DLD1 (cell line): Measurements from ENCODE around the gene VASH1.

Source experiments
- in situ Hi-C: cut with HindIII; loops from 2 replicates; pipeline ENCODE4 v1.10.0; 2017; ENCODE audit warnings: low sequenced_read_pairs

Gene VASH1

DNA sequence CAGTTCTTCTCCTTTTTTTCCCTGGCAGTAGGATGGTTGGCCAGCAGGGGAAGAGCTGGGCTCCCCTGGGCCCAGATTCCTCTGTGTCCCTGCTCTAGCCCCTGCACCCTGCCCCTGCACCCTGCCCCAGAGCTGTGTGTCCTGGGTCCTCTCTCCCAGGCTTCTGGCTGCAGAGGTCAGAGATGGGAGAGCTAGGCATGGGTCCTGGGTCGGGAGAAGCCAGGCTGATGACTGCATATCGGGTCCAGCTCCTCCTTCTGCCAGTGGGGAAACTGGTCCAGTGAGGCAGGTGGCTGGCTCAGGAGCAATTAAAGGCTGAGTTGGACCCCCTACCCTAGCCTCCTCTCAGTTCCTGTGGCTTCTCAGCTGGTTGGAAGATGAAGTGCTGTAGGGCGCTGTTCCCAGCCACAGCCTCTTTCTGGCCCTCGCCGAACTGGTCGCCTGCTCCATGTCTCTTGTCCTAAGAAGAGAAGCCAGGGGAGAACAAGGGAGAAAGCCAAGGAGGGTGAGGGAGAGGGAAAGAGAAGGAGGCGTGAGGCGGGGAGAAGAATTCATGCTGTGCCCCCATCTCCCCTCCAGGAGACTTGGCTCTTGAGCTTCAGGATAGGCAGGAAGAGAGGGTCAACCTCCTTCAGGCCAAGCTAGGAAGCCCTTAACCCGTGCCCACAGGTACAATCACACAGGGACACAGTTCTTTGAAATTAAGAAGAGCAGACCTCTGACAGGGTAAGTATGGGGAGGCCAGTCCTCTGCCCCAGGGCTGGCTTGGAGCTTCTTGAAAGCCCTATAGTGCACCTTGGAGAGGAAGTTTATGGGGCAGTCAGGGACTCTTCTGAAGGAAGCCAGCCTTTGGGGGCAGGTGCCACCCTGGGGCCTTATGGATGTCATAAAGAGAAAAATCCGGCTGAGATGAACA is 9.5 kb downstream of the VASH1 start:
- in situ Hi-C loops: no loop called here

DNA sequence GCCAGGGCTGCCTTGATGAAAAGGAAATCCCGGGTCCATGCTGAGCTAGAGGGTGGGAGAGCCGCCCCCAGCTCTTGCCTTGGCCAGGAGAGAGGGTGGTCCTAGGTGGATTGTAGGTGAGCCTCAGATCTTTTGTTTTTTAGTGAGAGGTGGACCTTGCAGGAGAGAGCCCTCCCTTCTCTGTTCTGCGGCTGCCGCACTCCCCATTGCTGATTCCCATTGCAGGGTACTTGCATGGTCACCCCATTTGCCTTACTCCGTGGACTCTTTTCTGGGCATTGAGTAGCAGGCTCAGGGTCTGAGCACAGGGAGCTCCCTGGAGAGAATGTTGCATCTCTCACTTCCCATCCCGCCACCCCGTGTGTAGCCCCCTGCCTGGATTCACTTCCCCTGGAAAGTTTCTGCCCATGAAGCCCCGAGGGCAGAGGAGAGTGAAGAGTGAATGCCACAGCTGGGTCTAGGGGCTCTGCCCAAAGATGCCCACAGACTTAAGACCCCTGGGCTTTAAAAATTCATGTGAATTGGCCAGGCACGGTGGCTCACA is 10.2 kb downstream of the VASH1 start:
- in situ Hi-C loops: no loop called here

DNA sequence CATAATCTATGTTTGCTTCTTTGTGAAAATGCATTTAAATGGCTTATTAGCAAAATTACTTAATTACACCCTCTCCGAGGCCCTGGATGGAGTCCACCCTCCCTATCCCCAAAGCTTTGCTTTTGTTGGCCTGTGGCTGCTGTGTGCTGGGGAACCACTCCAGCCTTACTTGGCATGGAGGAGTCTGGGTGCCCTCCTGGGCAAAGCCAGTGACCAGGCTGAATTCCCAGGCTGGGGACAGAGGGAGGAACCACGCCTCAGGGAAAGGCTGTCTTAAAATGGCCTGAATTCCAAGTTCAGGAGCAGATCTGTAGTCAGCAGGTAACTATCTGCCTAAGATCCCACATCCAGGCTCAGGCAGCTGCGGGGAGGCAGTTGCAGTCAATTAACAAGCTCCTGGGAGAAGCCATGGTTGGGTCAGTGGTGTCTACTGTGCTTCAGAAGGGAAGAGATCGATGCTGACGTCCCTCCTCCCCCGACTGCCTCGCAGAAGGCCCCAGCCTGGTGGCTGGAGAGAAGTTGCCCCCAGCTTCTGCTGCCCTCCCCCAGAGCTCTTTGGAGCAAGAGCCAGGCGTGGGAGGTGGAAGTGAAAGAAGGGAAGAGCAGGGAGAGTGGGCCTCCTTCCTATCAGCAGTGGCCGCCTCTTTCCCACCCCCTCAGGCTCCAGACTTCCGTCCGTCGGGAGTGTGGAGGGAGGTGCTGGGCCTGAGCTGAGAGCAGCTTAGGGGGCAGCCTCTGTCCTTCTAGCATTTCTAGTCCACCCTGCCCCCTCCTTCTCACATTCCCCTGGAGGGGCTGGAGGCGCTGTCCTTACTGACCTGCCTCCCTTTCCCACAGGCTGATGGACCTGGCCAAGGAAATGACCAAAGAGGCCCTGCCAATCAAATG is 11.3 kb downstream of the VASH1 start:
- in situ Hi-C loops: no loop called here

DNA sequence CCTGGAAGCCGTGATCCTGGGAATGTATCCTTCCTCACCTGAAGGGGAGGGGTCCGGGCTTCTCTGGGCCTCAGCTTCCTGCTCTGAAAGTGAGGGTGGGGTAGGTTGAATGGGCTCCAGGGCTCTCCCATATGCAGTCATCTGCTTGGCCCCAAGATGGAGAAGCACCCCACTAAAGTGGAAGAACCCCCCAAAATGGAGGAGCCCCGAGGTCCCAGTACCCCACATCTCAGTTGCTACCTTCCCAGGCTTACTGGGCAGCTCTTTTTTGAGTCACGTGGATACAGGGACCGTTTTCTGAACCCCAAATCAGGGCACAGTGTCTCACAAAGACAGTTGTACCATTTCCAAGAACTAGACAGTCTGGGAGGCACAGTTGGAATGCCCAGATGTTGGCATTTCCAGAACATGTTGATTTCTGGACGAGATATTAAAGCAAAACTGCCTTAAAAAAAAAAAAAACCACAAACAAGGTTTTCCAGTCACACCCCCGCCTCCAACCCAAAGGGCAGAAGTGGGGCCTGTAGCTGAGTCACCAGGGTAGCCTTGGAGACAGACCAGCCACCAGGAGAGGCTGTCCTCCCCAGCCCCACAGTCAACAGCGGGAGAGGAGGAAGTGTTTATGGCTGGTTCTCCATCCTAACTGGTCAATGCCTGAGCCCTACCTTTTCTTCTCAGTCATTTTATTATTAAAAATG is 12.1 kb downstream of the VASH1 start:
- in situ Hi-C loops: no loop called here

DNA sequence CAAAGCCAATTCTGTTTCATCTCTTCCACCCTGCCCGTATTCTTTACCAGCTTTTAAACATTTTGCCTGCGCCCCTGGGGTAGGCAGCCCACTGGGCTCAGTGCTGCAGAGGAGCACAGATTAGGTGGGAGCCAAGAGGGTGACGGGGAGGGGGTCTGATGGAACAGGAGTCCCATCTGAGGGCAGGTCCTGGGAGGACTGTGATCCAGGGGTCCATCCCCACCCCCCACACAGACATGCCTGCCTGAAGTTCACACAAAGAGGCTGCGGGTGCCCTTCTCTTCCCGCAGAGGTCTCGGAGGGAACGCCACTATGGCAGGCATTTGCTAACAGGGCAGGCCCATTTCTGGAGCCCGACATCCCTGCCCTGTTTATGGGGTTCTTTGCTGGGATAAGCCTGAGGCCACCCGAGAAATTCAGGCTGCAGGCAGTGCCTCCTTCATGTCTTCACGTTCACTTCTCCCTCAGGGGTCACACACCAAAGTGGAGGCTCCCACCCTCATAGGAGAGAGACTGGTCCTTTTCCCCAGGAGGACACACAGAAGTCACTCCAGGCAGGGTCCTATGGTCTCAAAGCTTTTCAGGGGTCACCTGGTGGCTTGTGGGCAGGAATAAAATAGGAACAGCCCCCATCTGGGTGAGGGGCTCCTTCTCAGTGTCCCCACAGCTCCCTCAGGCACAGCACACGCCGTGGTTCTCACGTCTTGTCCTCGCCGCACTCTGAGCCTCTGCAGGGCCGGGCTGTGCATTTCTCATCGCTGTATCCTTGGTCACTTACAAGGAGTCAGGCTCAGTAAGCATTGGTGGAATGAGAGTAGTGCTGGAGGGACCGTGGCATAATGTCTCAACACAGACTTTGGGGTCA is 12.9 kb downstream of the VASH1 start:
- in situ Hi-C loops: no loop called here

DNA sequence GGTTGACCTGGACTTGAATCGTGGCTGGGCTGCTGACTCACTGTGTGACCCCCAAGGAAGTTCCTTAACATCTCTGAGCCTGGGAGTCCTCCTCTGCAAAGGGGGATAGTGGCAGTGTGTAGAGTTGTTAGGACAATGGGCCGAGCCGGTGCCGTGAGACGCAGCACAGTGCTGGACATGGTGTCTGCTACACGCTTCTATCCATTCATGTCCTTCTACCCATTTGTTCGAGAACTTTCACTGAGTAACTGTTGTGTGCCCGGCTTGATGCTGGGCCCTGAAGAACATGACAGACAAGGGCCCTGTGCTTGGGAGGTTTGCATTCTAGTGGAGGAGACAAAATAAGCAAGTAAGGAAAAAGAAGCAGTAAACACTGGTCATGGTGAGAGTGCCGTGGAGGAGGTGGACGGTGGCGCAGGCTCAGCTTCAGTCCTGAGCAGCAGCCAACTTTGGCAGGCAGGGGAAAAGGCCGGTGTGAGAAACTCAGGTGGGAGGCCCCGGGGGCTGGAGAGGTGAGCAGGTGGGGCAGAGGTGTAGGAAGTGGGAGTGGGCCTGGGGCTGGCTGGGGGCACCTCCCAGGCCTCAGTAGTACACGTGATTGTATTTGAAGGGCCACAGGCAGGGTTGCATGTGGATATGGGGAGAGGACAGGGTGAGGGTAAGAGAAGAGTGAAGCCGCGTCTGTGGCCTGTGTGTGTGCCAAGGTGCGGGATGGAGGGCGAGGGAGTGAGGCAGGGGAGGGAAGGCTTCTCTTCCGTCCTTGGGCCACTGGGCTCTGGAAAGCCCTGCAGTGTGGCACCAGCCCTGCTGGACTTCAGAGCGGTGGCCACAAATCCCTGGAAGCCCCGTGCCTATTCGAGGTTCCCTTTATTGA is 13.8 kb downstream of the VASH1 start:
- in situ Hi-C loops: no loop called here

DNA sequence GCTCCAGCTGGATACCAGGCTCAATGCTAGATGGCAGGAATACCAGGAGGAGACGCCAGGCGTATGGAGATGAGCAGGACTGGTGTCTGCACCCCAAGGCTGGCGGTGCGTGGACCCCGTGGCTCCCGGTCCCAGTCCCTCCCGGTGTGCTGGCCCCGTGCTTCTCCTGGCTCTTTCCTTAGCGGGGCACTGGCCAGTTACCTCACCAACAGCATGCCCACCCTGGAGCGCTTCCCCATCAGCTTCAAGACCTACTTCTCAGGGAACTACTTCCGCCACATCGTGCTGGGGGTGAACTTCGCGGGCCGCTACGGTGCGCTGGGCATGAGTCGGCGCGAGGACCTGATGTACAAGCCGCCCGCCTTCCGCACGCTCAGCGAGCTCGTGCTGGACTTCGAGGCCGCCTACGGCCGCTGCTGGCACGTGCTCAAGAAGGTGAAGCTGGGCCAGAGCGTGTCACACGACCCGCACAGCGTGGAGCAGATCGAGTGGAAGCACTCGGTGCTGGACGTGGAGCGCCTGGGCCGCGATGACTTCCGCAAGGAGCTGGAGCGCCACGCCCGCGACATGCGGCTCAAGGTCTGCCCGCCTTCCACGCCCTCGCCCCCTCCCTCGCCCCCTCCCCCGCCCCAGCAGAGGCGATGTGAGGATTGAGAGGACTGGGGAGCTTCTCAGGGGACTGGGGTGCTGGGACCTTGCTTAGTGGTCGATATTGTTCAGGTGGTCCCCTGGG is 14.6 kb downstream of the VASH1 start:
- in situ Hi-C loops: no loop called here

DNA sequence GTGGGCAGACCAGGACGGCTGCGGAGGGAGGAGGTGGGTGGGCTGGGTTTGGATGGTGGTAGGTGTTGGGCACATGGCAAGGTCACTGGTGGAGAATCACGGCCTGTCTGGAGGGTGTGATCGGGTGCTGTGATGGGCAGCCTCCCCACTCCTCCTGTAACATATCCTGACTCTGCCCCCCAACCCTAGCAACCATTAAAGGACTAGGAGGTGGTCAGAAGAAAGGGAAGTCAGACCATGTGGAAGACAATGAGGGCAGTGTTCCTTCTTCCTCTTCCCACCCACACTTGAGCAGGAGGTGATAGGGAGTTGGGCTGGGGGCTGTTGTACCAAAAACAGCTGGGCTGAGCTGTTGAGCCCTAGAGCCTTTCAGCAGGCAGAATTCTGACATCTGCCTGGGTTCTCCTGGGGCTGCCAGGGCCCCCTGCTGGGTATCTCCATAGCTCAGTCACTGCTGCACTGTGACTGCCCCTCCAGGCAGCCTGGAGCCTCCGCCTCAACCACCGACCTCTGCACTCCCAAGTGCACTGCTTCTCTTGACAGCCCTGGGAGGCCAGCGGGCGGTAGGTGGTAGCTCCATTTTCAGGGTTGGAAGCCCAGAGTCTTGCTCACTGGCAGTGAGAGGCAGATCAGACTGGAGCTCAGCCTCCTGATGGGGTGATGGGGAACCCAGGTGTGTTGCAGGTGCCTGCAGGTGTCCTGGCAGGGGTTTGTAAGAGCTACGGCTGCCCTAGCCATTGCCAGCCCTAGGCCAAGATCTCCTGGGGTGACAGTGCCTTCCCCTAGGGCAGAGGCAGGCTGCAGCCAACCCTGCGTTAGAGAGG is 15.4 kb downstream of the VASH1 start:
- in situ Hi-C loops: no loop called here

DNA sequence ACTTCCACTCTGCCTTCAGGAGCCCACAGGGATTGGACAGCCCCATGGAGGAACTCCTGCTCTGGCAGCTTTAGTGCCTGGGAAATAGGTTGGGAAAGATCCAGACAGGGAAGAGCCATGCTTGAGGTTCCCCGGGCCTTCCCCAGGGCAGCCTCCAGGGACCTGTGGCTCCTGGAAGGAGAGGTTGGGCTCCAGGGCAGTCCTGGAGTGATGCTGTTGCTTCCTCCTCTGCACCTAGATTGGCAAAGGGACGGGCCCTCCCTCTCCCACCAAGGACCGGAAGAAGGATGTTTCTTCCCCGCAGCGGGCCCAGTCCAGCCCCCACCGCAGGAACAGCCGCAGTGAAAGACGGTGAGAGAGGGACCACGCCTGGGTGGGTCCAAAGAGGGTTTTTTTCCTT is 16.5 kb downstream of the VASH1 start:
- in situ Hi-C loops: no loop called here

DNA sequence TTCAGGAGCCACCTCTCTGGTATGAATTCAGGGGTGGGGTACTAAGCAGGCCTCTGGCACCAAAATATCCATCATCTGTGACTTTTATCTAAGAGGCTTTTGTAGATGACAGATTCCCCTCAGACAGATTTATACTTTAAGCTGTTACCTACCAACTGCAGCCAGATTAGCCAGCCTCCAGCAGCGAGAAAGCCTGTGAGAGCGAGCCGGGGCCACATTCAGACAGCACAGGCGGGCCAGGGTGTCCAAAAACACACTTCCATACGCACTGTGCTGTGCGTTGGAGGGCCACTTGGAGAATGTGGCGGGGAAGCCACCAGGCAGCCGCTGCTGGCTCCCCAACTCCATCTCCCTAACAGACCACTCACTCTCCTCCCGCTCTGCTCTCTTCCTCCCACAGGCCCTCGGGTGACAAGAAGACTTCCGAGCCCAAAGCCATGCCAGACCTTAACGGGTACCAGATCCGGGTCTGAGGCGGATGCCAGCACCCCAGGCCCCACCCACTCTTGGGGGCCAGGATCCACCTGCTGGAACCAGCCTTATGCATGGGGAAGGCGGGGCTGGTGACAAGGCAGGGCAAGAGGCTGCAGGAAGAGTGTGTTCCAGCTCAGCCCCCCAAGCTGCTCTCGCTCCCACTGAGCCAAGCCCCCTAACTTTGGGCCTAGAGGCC is 17.4 kb downstream of the VASH1 start:
- in situ Hi-C loops: no loop called here

DNA sequence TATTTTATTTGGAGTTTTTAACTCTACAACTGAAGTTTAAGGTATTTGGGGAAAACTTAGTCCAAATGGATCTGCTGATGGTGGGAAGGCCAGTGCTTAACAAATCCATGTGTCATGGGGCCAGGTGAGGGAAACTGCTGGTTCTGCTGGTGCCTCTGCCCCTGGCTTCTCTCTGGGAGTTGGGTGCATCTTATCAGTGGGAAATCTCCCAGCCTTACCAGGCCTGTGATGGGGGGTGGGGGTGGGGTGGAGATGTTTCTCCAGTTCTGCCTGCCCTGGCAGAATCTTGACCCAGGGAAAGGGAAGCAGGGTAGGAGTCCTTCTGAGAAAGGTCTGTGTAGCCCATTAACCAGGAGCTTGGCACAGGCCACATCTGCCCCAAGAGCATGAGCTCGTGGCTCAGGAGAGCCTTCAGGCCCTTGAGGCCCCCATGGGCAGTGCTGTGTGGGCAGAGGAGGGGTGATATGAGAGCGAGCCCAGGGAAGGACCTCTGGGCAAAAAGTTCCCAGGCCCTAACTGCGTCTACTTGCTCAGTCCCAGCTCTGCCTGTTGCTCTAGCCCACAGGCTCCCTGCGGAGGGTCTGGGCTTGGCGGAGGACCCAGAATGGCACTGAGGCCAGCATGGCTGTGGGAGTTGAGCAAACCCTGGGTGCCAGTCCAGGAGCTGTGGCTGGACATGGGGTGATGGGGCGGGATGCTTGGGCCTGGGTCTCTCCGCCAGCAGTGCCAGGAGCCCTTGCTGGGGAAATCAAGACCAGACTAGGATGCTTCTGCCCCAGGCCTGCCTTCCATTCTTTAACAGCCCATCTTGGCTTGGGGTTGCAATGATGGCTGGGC is 18.2 kb downstream of the VASH1 start:
- in situ Hi-C loops: no loop called here

DNA sequence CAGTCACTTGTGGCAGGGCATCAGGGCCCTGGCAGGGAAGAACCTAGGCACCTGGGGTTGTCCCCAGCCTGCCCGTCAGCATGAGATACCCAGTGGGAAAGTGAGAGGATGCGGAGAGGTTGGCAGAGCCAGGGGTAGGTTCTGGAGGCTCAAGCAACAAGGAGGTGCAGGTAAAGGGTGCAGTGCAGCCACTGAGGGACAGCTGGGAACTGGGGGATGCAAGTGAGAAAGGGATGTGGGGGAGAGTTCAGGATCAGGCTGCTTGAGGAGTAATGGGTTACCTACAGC is 18.7 kb downstream of the VASH1 start:
- in situ Hi-C loops: no loop called here

DNA sequence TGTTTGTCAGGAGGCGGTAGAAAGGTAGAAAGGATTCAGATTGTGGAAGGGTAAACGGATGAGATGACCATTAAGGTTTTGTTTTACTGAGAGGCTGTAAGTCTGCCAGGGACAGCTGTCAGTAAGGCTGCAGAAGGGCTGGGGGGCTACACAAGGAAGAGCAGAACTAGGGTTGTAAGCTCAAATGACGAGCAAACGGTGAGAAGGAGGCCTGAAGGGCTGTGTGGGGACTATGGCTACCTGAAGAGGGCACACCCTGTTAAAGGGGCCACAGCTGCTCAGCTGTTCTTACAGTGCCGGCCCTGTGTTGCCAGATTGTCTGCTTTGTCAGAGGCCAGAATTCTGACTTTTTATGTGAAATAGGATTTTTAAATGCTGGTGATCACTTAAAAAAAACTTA is 19.1 kb downstream of the VASH1 start:
- in situ Hi-C loops: no loop called here

DNA sequence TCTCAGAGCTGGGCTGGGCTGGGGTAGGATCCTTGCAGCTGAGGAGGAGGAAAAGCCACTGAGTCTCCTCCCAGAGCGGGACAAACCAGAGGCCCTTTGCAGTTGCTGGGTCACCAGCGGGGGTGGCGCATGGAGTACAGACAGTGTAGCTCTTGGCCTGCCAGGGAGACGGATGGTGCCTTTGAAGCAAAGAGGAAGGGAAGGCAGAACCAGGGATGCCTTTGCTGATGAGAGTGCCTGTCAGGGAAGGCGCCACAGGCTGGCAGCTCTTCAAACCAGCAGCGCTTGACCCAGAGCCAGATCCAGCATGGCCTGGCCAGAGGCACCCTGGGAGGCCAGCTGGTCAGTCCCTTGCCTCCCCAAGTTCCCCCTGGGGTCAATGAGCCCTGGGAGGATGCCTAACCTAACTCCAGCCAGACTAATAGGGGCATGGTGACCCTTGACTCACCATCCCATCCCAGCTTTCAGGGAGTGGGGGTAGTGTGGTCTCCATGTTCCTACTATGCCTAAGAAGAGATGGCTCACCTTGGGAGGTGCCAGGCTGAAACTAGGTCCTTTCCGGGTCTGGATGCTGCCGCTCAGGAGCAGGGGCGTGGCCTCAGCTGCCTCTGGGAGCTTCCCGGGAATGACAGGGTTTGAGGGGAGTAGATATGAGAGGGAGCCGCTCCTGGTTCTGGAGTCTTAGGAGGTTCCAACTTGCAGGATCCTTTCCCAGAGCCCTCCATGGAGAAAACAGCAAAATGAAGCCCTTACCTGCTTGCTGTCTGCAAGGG is 19.8 kb downstream of the VASH1 start:
- in situ Hi-C loops: no loop called here

DNA sequence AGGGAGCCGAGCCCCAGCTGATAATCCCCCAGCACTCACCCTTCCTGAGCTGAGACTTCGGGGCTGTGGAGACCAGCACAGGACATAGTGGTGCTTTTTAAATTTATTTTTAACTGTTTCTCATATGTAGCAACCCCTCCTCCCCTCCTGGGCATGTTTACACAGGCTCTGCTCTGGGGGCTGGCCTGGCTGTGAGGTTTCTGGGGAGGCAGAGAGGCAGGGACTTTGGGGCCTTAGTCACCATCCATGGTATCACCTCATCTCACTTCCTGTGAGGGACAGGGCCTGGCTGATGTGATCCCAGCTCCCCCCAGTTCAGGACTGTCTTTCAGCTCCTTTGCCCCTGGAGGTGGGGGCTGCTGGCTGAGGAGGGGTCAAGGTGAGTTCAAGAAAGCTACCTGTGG is 20.4 kb downstream of the VASH1 start:
- in situ Hi-C loops: no loop called here
